ENCODE measurements around the gene PERM1. TPM values are rescaled to one million over a fixed set of nuclear protein-coding genes. Genes with fewer than 3 reads are reported as not detected.

PERM1 gene
- total and polyA plus RNA-seq, 9 of the 15 experiments (the other 6 are each of a cell fraction or from before 2014, with no cell fraction given): not detected

- no peak for TF ChIP-seq U2AF2 (optimal IDR thresholded peaks at IDR 0.05; ENCODE audit: low read depth, low read length)
- TF ChIP-seq DIDO1 (tag; IDR thresholded peaks at IDR 0.05; ENCODE audit: low read depth): peak; percentile 41; the same call in 1 of the 2 replicates
- no peak for TF ChIP-seq ARNT (IDR thresholded peaks at IDR 0.05)
- TF ChIP-seq ZNF316 (IDR thresholded peaks at IDR 0.05): no peak
- peak; percentile 42; the same call in 1 of the 2 replicates for TF ChIP-seq TAL1 (IDR thresholded peaks at IDR 0.05)
- peak; percentile 75 for TF ChIP-seq KLF6 (CRISPR knock-in tag; IDR thresholded peaks at IDR 0.05; ENCODE audit: borderline replicate concordance)
- TF ChIP-seq ZBTB2 (IDR thresholded peaks at IDR 0.05): peak; percentile 75
- TF ChIP-seq NR2C1 (IDR thresholded peaks at IDR 0.05): no peak
- peak; percentile 82 for TF ChIP-seq NR2C1 (tag; IDR thresholded peaks at IDR 0.05)
- TF ChIP-seq SMARCE1 (IDR thresholded peaks at IDR 0.05): peak; percentile 73
- peak; percentile 89 for TF ChIP-seq CTBP1 (IDR thresholded peaks at IDR 0.05; ENCODE audit: borderline replicate concordance)
- no peak for TF ChIP-seq KDM4B (IDR thresholded peaks at IDR 0.05; ENCODE audit: borderline replicate concordance in 2 of 2, low read depth in 1 of 2)
- peak; percentile 24; the same call in 1 of the 2 replicates for TF ChIP-seq PHF8 (IDR thresholded peaks at IDR 0.05; ENCODE audit: borderline replicate concordance, low read length)
- TF ChIP-seq ZNF146 (CRISPR knock-in tag; IDR thresholded peaks at IDR 0.05; ENCODE audit: unreplicated experiment): no peak
- TF ChIP-seq, protein P1, sequence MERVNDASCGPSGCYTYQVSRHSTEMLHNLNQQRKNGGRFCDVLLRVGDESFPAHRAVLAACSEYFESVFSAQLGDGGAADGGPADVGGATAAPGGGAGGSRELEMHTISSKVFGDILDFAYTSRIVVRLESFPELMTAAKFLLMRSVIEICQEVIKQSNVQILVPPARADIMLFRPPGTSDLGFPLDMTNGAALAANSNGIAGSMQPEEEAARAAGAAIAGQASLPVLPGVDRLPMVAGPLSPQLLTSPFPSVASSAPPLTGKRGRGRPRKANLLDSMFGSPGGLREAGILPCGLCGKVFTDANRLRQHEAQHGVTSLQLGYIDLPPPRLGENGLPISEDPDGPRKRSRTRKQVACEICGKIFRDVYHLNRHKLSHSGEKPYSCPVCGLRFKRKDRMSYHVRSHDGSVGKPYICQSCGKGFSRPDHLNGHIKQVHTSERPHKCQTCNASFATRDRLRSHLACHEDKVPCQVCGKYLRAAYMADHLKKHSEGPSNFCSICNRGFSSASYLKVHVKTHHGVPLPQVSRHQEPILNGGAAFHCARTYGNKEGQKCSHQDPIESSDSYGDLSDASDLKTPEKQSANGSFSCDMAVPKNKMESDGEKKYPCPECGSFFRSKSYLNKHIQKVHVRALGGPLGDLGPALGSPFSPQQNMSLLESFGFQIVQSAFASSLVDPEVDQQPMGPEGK (CRISPR knock-in tag; IDR thresholded peaks at IDR 0.05; ENCODE audit: borderline replicate concordance): no peak
- TF ChIP-seq TRIM24 (IDR thresholded peaks at IDR 0.05): peak; percentile 59 to 71; a peak in 3 of 4 replicates
Measured at GRCh38 chr1:1004780-1005697, 23.1 kb upstream of the PERM1 start (continued).

All from K562 (cell line).